CD14-positive monocyte (primary cell): ENCODE measurements around the gene RAF1. TPM values are rescaled to one million over a fixed set of nuclear protein-coding genes. Genes with fewer than 3 reads are reported as not detected.
A peak's percentile ranks its signal among the peaks of the same experiment; 100 is the strongest.

Experiments
- DNase-seq, 3 donors: peaks; one replicate each; pipeline ENCODE4 v3.0.0-alpha.2; 2011 to 2022
- H2AFZ ChIP-seq: 2 replicates; pipeline ENCODE4 v1.6.0; 2012; ENCODE audit warnings: mild to moderate bottlenecking, low read depth, low read length, inconsistent platforms; ENCODE audit not compliant: insufficient read depth, poor library complexity, severe bottlenecking
- H3K27ac ChIP-seq, 2 donors: 1 replicate in 1 of 2; 2 replicates in 1 of 2; pipeline ENCODE4 v1.5.1; 2012 to 2013; ENCODE audit warnings: low read length in 2 of 2, control low read depth in 1 of 2, inconsistent platforms in 1 of 2, low read depth in 1 of 2, mild to moderate bottlenecking in 1 of 2
- H3K27me3 ChIP-seq, 2 donors: one replicate each; pipeline versions ENCODE4 v1.6.0 to v1.6.1; 2011 to 2013; ENCODE audit warnings: low read length in 2 of 2; ENCODE audit not compliant: control insufficient read depth in 2 of 2, insufficient read depth in 2 of 2
- H3K36me3 ChIP-seq, 2 donors: replicated peaks in 1 of 2; 1 replicate in 1 of 2; 2 replicates in 1 of 2; pipeline versions ENCODE4 v1.5.1 to v1.6.1; 2012 to 2013; ENCODE audit warnings: low read length in 2 of 2, control low read depth in 1 of 2, inconsistent platforms in 1 of 2, mild to moderate bottlenecking in 1 of 2; ENCODE audit not compliant: insufficient read depth in 2 of 2, control insufficient read depth in 1 of 2
- H3K4me1 ChIP-seq, 2 donors: 1 replicate in 1 of 2; 2 replicates in 1 of 2; pipeline versions ENCODE4 v1.5.1 to v1.6.1; 2012 to 2013; ENCODE audit warnings: low read length in 2 of 2, control low read depth in 1 of 2, inconsistent platforms in 1 of 2, mild to moderate bottlenecking in 1 of 2, moderate library complexity in 1 of 2; ENCODE audit not compliant: insufficient read depth in 2 of 2, control insufficient read depth in 1 of 2
- H3K4me2 ChIP-seq: replicated peaks from 2 replicates; pipeline ENCODE3; 2012; ENCODE audit warnings: low read length, moderate library complexity, mild to moderate bottlenecking; ENCODE audit not compliant: poor library complexity, severe bottlenecking; ENCODE audit errors: extremely low read depth
- H3K4me3 ChIP-seq, 3 experiments: fragments of 200-600 bp in 1 of 3; sonication (generic) in 1 of 3; replicated peaks in 1 of 3; 1 replicate in 2 of 3; 2 replicates in 1 of 3; pipeline ENCODE4 v1.5.1; 2011 to 2013; ENCODE audit warnings: low read length in 3 of 3, mild to moderate bottlenecking in 3 of 3, control low read depth in 2 of 3, low read depth in 2 of 3, inconsistent platforms in 1 of 3, moderate library complexity in 1 of 3
- H3K79me2 ChIP-seq: 2 replicates; pipeline ENCODE4 v1.6.0; 2012; ENCODE audit warnings: mild to moderate bottlenecking, control low read depth, inconsistent platforms, low read length, moderate library complexity; ENCODE audit not compliant: insufficient read depth
- H3K9ac ChIP-seq: 2 replicates; pipeline ENCODE4 v1.6.0; 2017; ENCODE audit warnings: low read length, mild to moderate bottlenecking; ENCODE audit not compliant: insufficient read depth, poor library complexity, severe bottlenecking
- H3K9me3 ChIP-seq, 2 donors: replicated peaks in 1 of 2; 1 replicate in 1 of 2; 2 replicates in 1 of 2; pipeline versions ENCODE4 v1.5.1 to v1.6.1; 2012 to 2013; ENCODE audit warnings: low read length in 2 of 2, control low read depth in 1 of 2; ENCODE audit not compliant: control insufficient read depth in 1 of 2, insufficient read depth in 1 of 2
- H4K20me1 ChIP-seq: 2 replicates; pipeline ENCODE4 v1.6.0; 2012; ENCODE audit warnings: mild to moderate bottlenecking, low read length, control low read depth, moderate library complexity; ENCODE audit not compliant: insufficient read depth
- H3K27ac Mint-ChIP-seq, 7 donors: one replicate each; pipeline ENCODE4 v1.8.0; 2020; ENCODE audit warnings: mild to moderate bottlenecking in 7 of 7, mixed read lengths in 7 of 7, moderate library complexity in 6 of 7, inconsistent platforms in 2 of 7
- H3K27me3 Mint-ChIP-seq, 3 donors: one replicate each; pipeline ENCODE4 v1.8.0; 2021 to 2022; ENCODE audit warnings: low read depth in 3 of 3, mild to moderate bottlenecking in 3 of 3, mixed read lengths in 3 of 3, moderate library complexity in 3 of 3, inconsistent platforms in 1 of 3
- H3K36me3 Mint-ChIP-seq, 2 donors: one replicate each; pipeline ENCODE4 v1.8.0; 2020; ENCODE audit warnings: mixed read lengths in 2 of 2, inconsistent platforms in 1 of 2, mild to moderate bottlenecking in 1 of 2
- H3K4me1 Mint-ChIP-seq: one replicate; pipeline ENCODE4 v1.8.0; 2020; ENCODE audit warnings: mild to moderate bottlenecking, mixed read lengths
- H3K4me3 Mint-ChIP-seq, 2 donors: one replicate each; pipeline ENCODE4 v1.8.0; 2020; ENCODE audit warnings: mild to moderate bottlenecking in 2 of 2, mixed read lengths in 2 of 2, moderate library complexity in 1 of 2
- H3K9me3 Mint-ChIP-seq, 7 donors: one replicate each; pipeline ENCODE4 v1.8.0; 2020 to 2022; ENCODE audit warnings: mixed read lengths in 7 of 7, mild to moderate bottlenecking in 6 of 7, moderate library complexity in 6 of 7, inconsistent platforms in 2 of 7
- WGBS: methylation state at CpG from one replicate; pipeline ENCODE4 v1.1.5; 2013; ENCODE audit warnings: missing lambda C conversion rate; ENCODE audit not compliant: insufficient coverage; 5-methylcytosine and 5-hydroxymethylcytosine counted together
- intact Hi-C, 2 donors: fragments of 100-400 bp; cut with micrococcal nuclease; formaldehyde crosslinking; loops; one replicate each; pipeline versions ENCODE4 v1.15.0 to v1.15.1; 2023
- polyA plus RNA-seq, 3 donors: library from polyadenylated mRNA; depleted of rRNA in 1 of 3; unstranded in 2 of 3; stranded (reverse) in 1 of 3; fragments of 300-500 nt in 2 of 3; fragments of >200 nt in 1 of 3; fragmentation: Illumina TruSeq in 2 of 3; gene quantifications; 1 replicate in 2 of 3; 2 replicates in 1 of 3; pipeline ENCODE4 v1.2.3, GENCODE V29; 2012 to 2021
- TF ChIP-seq, protein P1 (sequence below): fragments of 200-600 bp; IDR thresholded peaks from one replicate; pipeline ENCODE4 v1.8.0; 2022; ENCODE audit warnings: antibody characterized with exemption, mild to moderate bottlenecking

Gene RAF1
- polyA plus RNA-seq, 3 donors: 73.0 to 181 (median 79.5) TPM

DNA sequence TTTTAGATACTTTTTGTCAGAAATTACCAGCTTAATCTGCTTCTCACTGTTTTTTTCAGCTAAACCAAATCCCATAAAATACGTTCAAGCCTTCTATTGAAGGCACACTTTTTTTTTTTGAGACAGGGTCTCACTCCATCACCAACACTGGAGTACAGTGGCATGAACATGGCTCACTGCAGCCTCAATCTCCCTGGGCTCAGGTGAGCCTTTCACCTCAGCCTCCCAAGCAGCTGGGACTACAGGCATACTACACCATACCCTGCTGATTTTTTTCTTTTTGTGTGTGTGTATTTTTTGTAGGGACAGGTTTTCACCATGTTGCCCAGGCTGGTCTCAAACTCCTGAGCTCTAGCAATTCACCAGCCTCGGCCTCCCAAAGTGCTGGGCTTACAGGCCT lies 3.7 kb downstream of the RAF1 start:
- intact Hi-C loops: loop anchor here (5.0 kb wide), 2 partner anchors 62 to 103 kb away; partner anchors contain the start of gene MKRN2 (in 1 of the 2)

DNA sequence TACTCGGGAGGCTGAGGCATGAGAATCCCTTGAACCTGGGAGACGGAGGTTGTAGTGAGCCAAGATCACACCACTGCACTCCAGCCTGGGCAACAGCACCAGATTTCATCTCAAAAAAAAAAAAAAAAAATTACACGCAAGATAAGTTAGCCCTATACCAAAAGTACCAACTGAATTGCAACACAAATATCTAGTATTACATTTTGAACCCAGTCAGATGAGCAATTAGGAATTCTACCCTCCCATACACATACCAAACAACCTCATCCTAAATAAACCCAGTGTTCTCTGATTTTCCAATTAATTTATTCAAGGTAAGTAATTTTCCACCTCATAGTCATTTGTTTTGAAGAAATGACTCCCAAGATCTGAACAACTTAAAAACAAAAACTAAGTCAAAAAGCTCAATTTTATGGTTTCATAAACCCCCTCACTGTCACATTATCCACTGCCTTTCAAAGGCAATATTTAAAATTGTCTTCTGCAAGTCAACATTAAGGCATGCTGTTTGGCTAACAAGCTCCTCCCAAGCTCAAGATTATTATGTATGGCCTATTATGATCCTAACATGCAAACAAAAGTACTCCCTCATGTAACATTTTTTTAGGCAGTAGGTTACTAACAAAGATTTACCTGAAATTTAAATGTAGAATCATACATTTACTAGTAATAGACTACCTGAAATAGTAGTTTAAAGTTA lies 4.5 kb downstream of the RAF1 start:
- H3K27ac Mint-ChIP-seq: peak overlapping the region in 6 of 7 donors; percentile 43 to 84 (median 62)
- H3K27me3 Mint-ChIP-seq: no peaks in the 10 kb centered on the region
- Histone ChIP-seq H3K36me3 (no peaks in the 10 kb centered on the region), H3K9ac (no peak overlapping the region), H3K4me2 (peak overlapping the region; percentile 5), H3K27ac (peak overlapping the region in 1 of 2 donors; percentile 64), H3K4me3 (no peak overlapping the region), H4K20me1 (peaks cover 71% of the 10 kb centered on the region), H3K27me3 (no peaks in the 10 kb centered on the region), H2AFZ (no peak overlapping the region), H3K79me2 (peaks cover 96% of the 10 kb centered on the region), H3K4me1 (peaks cover 49 to 79% of the 10 kb centered on the region in 2 donors), H3K9me3 (no peaks in the 10 kb centered on the region)
- DNase-seq: peak in 1 of 3 donors; percentile 12
- intact Hi-C loops: loop anchor here (5.0 kb wide), 2 partner anchors 63 to 102 kb away; partner anchors contain the start of gene MKRN2 (in 1 of the 2)
- peaks cover 65% of the 10 kb centered on the region for H3K4me1 Mint-ChIP-seq
- TF ChIP-seq, protein P1, sequence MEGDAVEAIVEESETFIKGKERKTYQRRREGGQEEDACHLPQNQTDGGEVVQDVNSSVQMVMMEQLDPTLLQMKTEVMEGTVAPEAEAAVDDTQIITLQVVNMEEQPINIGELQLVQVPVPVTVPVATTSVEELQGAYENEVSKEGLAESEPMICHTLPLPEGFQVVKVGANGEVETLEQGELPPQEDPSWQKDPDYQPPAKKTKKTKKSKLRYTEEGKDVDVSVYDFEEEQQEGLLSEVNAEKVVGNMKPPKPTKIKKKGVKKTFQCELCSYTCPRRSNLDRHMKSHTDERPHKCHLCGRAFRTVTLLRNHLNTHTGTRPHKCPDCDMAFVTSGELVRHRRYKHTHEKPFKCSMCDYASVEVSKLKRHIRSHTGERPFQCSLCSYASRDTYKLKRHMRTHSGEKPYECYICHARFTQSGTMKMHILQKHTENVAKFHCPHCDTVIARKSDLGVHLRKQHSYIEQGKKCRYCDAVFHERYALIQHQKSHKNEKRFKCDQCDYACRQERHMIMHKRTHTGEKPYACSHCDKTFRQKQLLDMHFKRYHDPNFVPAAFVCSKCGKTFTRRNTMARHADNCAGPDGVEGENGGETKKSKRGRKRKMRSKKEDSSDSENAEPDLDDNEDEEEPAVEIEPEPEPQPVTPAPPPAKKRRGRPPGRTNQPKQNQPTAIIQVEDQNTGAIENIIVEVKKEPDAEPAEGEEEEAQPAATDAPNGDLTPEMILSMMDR: no peak
- peak overlapping the region in 1 of 2 donors; percentile 4 for H3K4me3 Mint-ChIP-seq
- no CpG with 5 or more reads among the region's 3 CpGs for WGBS
- no peaks in the 10 kb centered on the region for H3K9me3 Mint-ChIP-seq
- H3K36me3 Mint-ChIP-seq: peaks cover 4 to 8% of the 10 kb centered on the region in 2 donors

More for the DNA sequence above, 3.7 kb downstream of the RAF1 start:
- no peak for DNase-seq
- no peak overlapping the region for H3K9ac ChIP-seq
- WGBS: 76% methylated on average over 2 of the region's 2 CpGs
- Mint-ChIP-seq H3K4me3 (no peak overlapping the region), H3K36me3 (peaks cover 4 to 8% of the 10 kb centered on the region in 2 donors), H3K4me1 (peaks cover 68% of the 10 kb centered on the region), H3K27ac (peak overlapping the region in 6 of 7 donors; percentile 24 to 78 (median 72)), H3K9me3 (no peaks in the 10 kb centered on the region), H3K27me3 (no peaks in the 10 kb centered on the region)
- H3K36me3 ChIP-seq: no peaks in the 10 kb centered on the region
- H3K4me1 ChIP-seq: peaks cover 47 to 76% of the 10 kb centered on the region in 2 donors
- H3K9me3 ChIP-seq: no peaks in the 10 kb centered on the region
- H3K27ac ChIP-seq: peak overlapping the region; percentile 28 to 64
- peaks cover 88% of the 10 kb centered on the region for H3K79me2 ChIP-seq
- no peak overlapping the region for H3K4me2 ChIP-seq
- no peak overlapping the region for H2AFZ ChIP-seq
- TF ChIP-seq, protein P1: no peak
- peaks cover 66% of the 10 kb centered on the region for H4K20me1 ChIP-seq
- H3K27me3 ChIP-seq: no peaks in the 10 kb centered on the region
- H3K4me3 ChIP-seq: no peak overlapping the region
